Trophoblast cell (in vitro differentiated cells and primary cell): ENCODE data around the gene HDAC7.

ENCODE experiments used
- DNase-seq, 2 donors: peaks; one replicate each; pipeline ENCODE4 v3.0.0-alpha.2; 2016
- H2AFZ ChIP-seq: 2 replicates; pipeline ENCODE4 v1.6.1; 2013; ENCODE audit warnings: low read length, moderate library complexity, mild to moderate bottlenecking; ENCODE audit not compliant: insufficient read depth, poor library complexity
- H2AK5ac ChIP-seq: 2 replicates; pipeline ENCODE4 v1.6.1; 2013; ENCODE audit warnings: mild to moderate bottlenecking, low read length
- H2BK120ac ChIP-seq: 2 replicates; pipeline ENCODE4 v1.6.1; 2013; ENCODE audit warnings: low read length, mild to moderate bottlenecking, moderate library complexity; ENCODE audit not compliant: insufficient read depth, poor library complexity
- H2BK12ac ChIP-seq: 2 replicates; pipeline ENCODE4 v1.6.1; 2013; ENCODE audit warnings: mild to moderate bottlenecking, low read length, moderate library complexity
- H2BK5ac ChIP-seq: 2 replicates; pipeline ENCODE4 v1.6.1; 2013; ENCODE audit warnings: low read length, low read depth, moderate library complexity, mild to moderate bottlenecking; ENCODE audit not compliant: poor library complexity
- H3K14ac ChIP-seq: 2 replicates; pipeline ENCODE4 v1.6.1; 2013; ENCODE audit warnings: mild to moderate bottlenecking, low read length
- H3K18ac ChIP-seq: 2 replicates; pipeline ENCODE4 v1.6.1; 2013; ENCODE audit warnings: mild to moderate bottlenecking, low read length
- H3K23ac ChIP-seq: 2 replicates; pipeline ENCODE4 v1.6.1; 2013; ENCODE audit warnings: low read length
- H3K27ac ChIP-seq: 2 replicates; pipeline ENCODE4 v1.5.1; 2013; ENCODE audit warnings: low read depth, mild to moderate bottlenecking, inconsistent platforms, low read length, moderate library complexity
- H3K27me3 ChIP-seq: 2 replicates; pipeline ENCODE4 v1.6.1; 2013; ENCODE audit warnings: inconsistent platforms, mild to moderate bottlenecking, low read length, moderate library complexity; ENCODE audit not compliant: insufficient read depth
- H3K36me3 ChIP-seq, 2 experiments: 1 replicate in 1 of 2; 2 replicates in 1 of 2; pipeline ENCODE4 v1.6.1; 2013; ENCODE audit warnings: low read length in 2 of 2, mild to moderate bottlenecking in 2 of 2, moderate library complexity in 1 of 2; ENCODE audit not compliant: insufficient read depth in 2 of 2, control insufficient read depth in 1 of 2
- H3K4ac ChIP-seq: 2 replicates; pipeline ENCODE4 v1.6.1; 2013; ENCODE audit warnings: low read depth, mild to moderate bottlenecking, low read length, moderate library complexity
- H3K4me1 ChIP-seq, 2 experiments: 1 replicate in 1 of 2; 2 replicates in 1 of 2; pipeline ENCODE4 v1.6.1; 2013; ENCODE audit warnings: low read length in 2 of 2, mild to moderate bottlenecking in 2 of 2, moderate library complexity in 1 of 2; ENCODE audit not compliant: insufficient read depth in 2 of 2, control insufficient read depth in 1 of 2
- H3K4me2 ChIP-seq: 2 replicates; pipeline ENCODE4 v1.6.1; 2013; ENCODE audit warnings: inconsistent platforms, mild to moderate bottlenecking, low read length, moderate library complexity
- H3K4me3 ChIP-seq: 2 replicates; pipeline ENCODE4 v1.5.1; 2013; ENCODE audit warnings: mild to moderate bottlenecking, low read depth, low read length, inconsistent platforms
- H3K79me1 ChIP-seq: one replicate; pipeline ENCODE4 v1.6.1; 2013; ENCODE audit warnings: low read length
- H3K79me2 ChIP-seq: 2 replicates; pipeline ENCODE4 v1.6.1; 2013; ENCODE audit warnings: low read length, mild to moderate bottlenecking; ENCODE audit not compliant: control insufficient read depth, insufficient read depth, poor library complexity
- H3K9ac ChIP-seq: 2 replicates; pipeline ENCODE4 v1.6.1; 2013; ENCODE audit warnings: mild to moderate bottlenecking, low read length
- H3K9me3 ChIP-seq: 2 replicates; pipeline ENCODE4 v1.6.1; 2013; ENCODE audit warnings: low read depth, mild to moderate bottlenecking, control low read depth, inconsistent platforms, low read length; ENCODE audit not compliant: insufficient read depth
- H4K12ac ChIP-seq: 2 replicates; pipeline ENCODE4 v1.6.1; 2013; ENCODE audit warnings: low read depth, mild to moderate bottlenecking, low read length, moderate library complexity
- H4K8ac ChIP-seq: 2 replicates; pipeline ENCODE4 v1.6.1; 2013; ENCODE audit warnings: low read depth, mild to moderate bottlenecking, low read length, moderate library complexity
- H4K91ac ChIP-seq: one replicate; pipeline ENCODE4 v1.6.1; 2013; ENCODE audit warnings: low read depth, mild to moderate bottlenecking, low read length, moderate library complexity
- WGBS: extraction: QIAGEN DNeasy Blood & Tissue Kit; methylation state at CpG from one replicate; pipeline ENCODE4 v1.1.7; 2013; ENCODE audit warnings: missing lambda C conversion rate; ENCODE audit not compliant: insufficient read length, insufficient coverage; ENCODE audit errors: extremely low coverage; 5-methylcytosine and 5-hydroxymethylcytosine counted together

Gene HDAC7

DNA sequence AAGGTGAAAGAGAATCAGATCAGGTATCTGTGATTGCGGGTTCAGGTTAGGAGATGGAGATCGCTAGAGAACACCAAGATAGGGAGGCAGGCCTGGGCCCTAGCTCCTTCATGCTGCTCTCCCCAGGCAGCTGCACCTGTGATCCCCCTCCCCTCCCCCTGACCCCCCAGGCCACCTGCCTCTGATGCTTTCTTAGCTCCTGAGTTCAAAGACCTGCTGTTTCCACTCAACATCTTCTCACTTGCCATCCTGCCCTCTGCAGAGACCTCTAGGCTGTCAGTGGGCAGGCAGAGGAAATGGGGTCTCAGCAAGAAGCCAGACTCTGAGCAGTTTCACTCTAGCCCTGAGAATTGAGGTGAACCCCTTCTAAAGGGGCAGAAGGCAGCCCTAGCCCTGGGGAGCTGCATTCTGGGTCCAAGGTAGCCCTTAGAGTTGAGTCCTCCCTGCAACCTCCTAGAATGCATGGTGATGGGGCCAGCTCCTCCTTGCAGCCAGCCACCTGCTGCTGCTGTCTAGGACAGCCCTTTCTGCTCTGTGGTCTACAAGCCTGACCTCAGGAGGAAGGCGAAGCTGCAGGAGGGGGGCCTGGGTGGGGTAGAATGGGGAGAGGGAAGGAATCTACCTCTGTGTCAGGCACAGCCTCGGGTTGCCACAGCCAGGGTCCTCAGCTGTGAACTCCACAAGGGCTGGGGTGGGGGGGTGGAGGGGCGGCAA, 53.0 kb downstream of the HDAC7 start:
- H3K79me1 ChIP-seq, result peaks cover 5% of the 10 kb centered on the region
- no peak overlapping the region for H2AK5ac ChIP-seq
- H2BK120ac ChIP-seq, result no peak overlapping the region
- H4K8ac ChIP-seq, result no peak overlapping the region
- no peak for DNase-seq
- H3K4me3 ChIP-seq, result no peak overlapping the region
- no peak overlapping the region for H3K14ac ChIP-seq
- no peak overlapping the region for H3K9ac ChIP-seq
- WGBS, result no CpG with 5 or more reads among the region's 5 CpGs
- no peaks in the 10 kb centered on the region for H3K9me3 ChIP-seq
- no peaks in the 10 kb centered on the region for H3K27me3 ChIP-seq
- no peaks in the 10 kb centered on the region for H3K36me3 ChIP-seq
- no peak overlapping the region for H3K23ac ChIP-seq
- H2AFZ ChIP-seq, result no peak overlapping the region
- no peak overlapping the region for H2BK12ac ChIP-seq
- H2BK5ac ChIP-seq, result no peak overlapping the region
- H4K12ac ChIP-seq, result no peak overlapping the region
- H3K18ac ChIP-seq, result no peak overlapping the region
- H3K27ac ChIP-seq, result no peak overlapping the region
- H3K4me2 ChIP-seq, result no peak overlapping the region
- no peaks in the 10 kb centered on the region for H3K79me2 ChIP-seq
- H3K4me1 ChIP-seq, result peaks cover 12 to 16% of the 10 kb centered on the region in 2 experiments
- no peak overlapping the region for H3K4ac ChIP-seq
- H4K91ac ChIP-seq, result no peak overlapping the region

DNA sequence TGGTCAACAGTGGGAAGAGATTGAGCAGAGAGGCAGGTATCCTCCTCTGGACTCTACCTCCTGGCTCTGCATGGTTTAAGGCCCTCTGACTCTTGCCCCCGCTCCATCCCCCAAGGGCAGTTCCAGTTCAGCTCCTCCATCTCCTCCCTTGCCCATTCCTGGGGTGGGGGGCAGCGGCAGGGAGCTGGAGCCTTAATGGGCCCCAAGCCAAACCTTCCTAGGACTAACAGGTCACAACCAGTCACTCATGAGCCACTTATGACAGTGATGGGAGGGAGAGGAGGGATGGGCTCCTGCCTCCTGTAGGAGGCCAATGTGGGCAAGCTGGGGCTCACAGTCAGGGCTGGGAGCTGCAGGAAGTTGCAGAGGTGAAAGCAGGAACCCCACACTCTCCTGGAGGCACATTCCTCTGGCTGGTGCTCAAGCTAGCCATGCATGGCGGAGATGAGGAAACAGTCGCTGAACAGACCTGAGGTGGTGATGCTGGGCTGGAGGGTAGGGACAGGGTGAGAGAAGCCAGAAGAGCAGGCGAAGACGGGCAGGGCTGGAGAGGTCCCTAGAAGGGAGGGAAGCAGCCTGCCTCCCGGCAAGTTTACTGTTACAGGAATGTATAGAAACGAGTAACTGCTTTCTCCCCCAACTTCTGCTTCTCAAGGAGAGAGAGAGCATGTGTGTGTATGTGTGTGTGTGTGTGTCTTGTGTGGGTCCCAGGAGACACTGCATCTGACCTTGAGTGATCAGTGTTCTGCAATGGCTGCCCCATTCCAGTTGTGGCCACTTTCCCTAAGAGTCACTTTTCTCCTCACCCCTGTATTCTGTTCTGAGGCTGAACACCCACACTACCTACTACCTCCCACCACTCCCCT, 56.0 kb downstream of the HDAC7 start:
- no peaks in the 10 kb centered on the region for H3K27me3 ChIP-seq
- H3K36me3 ChIP-seq, result no peaks in the 10 kb centered on the region
- H3K4me1 ChIP-seq, result peaks cover 10 to 12% of the 10 kb centered on the region in 2 experiments
- H2AFZ ChIP-seq, result no peak overlapping the region
- H3K23ac ChIP-seq, result no peak overlapping the region
- no CpG with 5 or more reads among the region's 8 CpGs for WGBS
- no peak overlapping the region for H2BK12ac ChIP-seq
- no peak overlapping the region for H3K4ac ChIP-seq
- no peak overlapping the region for H3K4me2 ChIP-seq
- no peak for DNase-seq
- H3K4me3 ChIP-seq, result no peak overlapping the region
- no peaks in the 10 kb centered on the region for H3K79me2 ChIP-seq
- H3K9ac ChIP-seq, result no peak overlapping the region
- no peak overlapping the region for H3K27ac ChIP-seq
- no peaks in the 10 kb centered on the region for H3K9me3 ChIP-seq
- no peak overlapping the region for H2BK5ac ChIP-seq
- H4K12ac ChIP-seq, result no peak overlapping the region
- H3K14ac ChIP-seq, result no peak overlapping the region
- H3K79me1 ChIP-seq, result peaks cover 10% of the 10 kb centered on the region
- H2BK120ac ChIP-seq, result no peak overlapping the region
- H4K8ac ChIP-seq, result no peak overlapping the region
- no peak overlapping the region for H4K91ac ChIP-seq
- no peak overlapping the region for H3K18ac ChIP-seq
- H2AK5ac ChIP-seq, result no peak overlapping the region

DNA sequence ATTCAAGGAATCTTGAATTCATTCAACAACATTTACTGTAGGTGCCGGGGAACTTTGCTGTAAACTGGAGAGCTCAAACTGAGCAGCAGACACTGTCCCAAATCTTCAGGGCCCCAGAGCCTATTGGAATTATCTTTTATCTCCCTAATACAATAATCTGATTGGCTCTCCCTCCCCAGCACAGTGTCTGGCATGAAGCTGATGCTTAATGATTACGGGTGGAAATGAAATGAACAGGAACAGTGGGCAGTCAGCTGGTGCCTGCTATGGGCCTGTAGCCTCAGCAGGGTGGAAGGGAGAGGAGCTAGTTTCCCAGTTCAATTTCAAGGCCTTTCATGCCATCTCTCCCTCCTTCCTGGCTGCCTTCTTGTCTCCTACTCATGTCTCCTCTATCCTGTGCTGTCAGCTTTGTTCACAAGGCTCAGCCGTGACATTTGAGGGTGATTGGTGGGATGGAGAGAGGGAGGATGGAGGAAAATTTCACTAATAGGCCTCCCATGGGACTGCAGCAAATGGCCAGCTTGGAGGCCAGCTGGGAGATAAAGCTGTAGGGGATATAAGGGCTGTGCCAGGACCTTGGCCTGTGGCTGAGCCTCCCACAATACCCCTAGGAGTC, 56.7 kb downstream of the HDAC7 start:
- Histone ChIP-seq H2BK12ac (no peak overlapping the region), H2BK5ac (no peak overlapping the region), H3K4ac (no peak overlapping the region), H3K27ac (no peak overlapping the region), H2AFZ (no peak overlapping the region), H3K27me3 (no peaks in the 10 kb centered on the region), H3K79me2 (no peaks in the 10 kb centered on the region), H4K91ac (no peak overlapping the region), H3K36me3 (no peaks in the 10 kb centered on the region), H4K8ac (no peak overlapping the region), H3K14ac (no peak overlapping the region), H2BK120ac (no peak overlapping the region), H3K9me3 (no peaks in the 10 kb centered on the region), H3K79me1 (peaks cover 11% of the 10 kb centered on the region), H3K4me3 (no peak overlapping the region), H3K4me2 (no peak overlapping the region), H3K4me1 (peaks cover 12 to 14% of the 10 kb centered on the region in 2 experiments), H3K23ac (no peak overlapping the region), H4K12ac (no peak overlapping the region), H2AK5ac (no peak overlapping the region), H3K18ac (no peak overlapping the region), H3K9ac (no peak overlapping the region)
- no peak for DNase-seq
- WGBS, result no CpG with 5 or more reads among the region's 3 CpGs

DNA sequence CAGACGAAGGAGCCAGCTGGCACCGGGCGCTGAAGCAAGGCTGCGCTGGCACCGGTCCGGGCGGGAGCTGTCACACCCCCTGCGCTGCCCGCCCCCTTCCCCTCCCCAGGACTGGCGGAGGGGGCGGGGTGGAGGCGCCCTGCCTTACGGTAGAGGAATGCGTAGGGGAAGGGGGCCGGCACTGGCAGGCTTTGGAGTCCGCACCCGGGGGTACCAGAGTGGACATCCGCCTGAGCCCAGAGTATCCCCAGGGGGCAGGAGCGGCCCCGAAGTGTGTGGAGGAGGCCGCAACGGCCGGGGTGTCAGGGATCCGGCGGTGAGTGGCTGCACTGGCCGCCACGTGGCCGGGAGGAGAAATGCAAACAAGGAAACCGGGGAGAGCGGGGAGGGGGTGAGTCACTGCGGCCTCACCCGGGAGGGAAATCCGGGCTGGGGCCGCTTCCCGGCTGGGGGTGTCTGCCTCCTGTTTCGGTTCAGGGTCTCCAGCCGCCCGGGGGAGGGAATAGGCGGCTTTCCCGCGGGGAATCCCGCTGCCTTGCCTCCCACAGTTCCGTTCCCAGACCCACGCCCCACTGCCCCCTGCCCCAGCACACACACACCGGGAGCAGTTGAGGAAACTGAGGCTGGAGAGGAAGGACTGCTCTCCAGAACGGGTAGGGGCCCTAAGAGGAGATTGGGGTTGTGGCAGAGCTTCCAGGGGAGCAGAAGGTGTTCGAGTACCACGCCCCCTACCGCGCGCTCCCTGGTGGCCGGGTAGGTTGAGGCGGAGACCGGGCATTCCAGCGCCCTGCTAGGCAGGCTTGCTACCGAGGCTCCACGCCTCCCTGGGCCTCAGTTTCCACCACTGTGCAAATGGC, 60.6 kb downstream of the HDAC7 start, which contains the start of gene RAPGEF3:
TSS of gene RAPGEF3 (minus strand) at position 47 of the 857 bp plus-strand sequence. CDS start 324 bp downstream, outside the sequence.
- Histone ChIP-seq H3K4ac (peak within 1 kb of the TSS; percentile 48), H2AK5ac (peak within 1 kb of the TSS; percentile 55), H3K36me3 (no peaks in the 10 kb centered on the region), H3K9me3 (no peaks in the 10 kb centered on the region), H3K14ac (peak within 1 kb of the TSS; percentile 45), H2BK5ac (no peak within 1 kb of the TSS), H3K4me3 (peak within 1 kb of the TSS; percentile 62), H4K91ac (peak within 1 kb of the TSS; percentile 73), H3K27me3 (no peaks in the 10 kb centered on the region), H2BK12ac (peak within 1 kb of the TSS; percentile 42), H4K12ac (peak within 1 kb of the TSS; percentile 21), H3K79me2 (no peaks in the 10 kb centered on the region), H3K27ac (no peak within 1 kb of the TSS), H3K4me1 (peaks cover 38 to 42% of the 10 kb centered on the region in 2 experiments), H3K23ac (no peak within 1 kb of the TSS), H2AFZ (peak within 1 kb of the TSS; percentile 83), H2BK120ac (peak within 1 kb of the TSS; percentile 69), H4K8ac (peak within 1 kb of the TSS; percentile 89), H3K9ac (no peak within 1 kb of the TSS), H3K4me2 (peak within 1 kb of the TSS; percentile 56), H3K18ac (peak within 1 kb of the TSS; percentile 71), H3K79me1 (peaks cover 11% of the 10 kb centered on the region)
- peak; percentile 52 to 76 for DNase-seq
- WGBS, result no CpG with 5 or more reads among the region's 57 CpGs
